ENCODE results near the gene MTAP. TPM values are rescaled to one million over a fixed set of nuclear protein-coding genes. Genes with fewer than 3 reads are reported as not detected.

The MTAP gene
- total and polyA plus RNA-seq, 2 donors (not counting 1 experiment from before 2014, with no cell fraction given) = 9.8 to 38.4 TPM

DNA sequence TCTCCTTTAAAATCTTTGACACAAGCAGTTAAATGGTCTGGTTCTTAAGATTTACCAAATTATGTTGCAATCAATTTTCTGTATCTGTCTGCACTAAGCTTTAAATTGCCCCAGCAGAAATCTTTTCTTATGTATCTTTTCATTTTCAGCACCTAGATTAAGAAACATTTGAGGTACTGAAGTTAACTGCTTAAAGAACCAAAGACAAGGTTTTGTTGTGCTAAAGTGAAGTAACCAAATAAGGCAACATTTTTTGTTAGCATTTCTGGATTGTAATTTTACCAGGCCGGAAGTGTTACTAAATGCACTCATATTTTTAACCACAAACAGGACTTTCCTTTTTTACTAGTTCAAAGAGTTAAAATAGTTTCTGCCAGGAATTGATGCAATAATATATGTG is 24.1 kb upstream of the MTAP start:
- DNase-seq (no peak), ATAC-seq (ENCODE audit: low read depth) (no peak)
- ChIA-PET CTCF (interaction anchor here (2.1 kb wide), 1 partner anchor 10 kb away, joined by 10 read pairs; no protein-coding TSS in a partner anchor), POLR2A (no interaction called here)
- peaks cover 0 to 3% (median 0%) of the 10 kb centered on the region in 4 experiments for H3K27me3 ChIP-seq (replicated peaks in 1 of 4; ENCODE audit: control extremely low read depth in 1 of 4, control insufficient read depth in 3 of 4, insufficient read depth in 4 of 4, low read length in 3 of 4)
- no peak overlapping the region for H2AFZ ChIP-seq (ENCODE audit: insufficient read depth, low read depth, low read length, poor library complexity, severe bottlenecking)
- H3K4me3 ChIP-seq (ENCODE audit: control extremely low read depth in 1 of 5, extremely low read depth in 1 of 5, insufficient read depth in 1 of 5, low read depth in 2 of 5, low read length in 4 of 5) = no peak overlapping the region
- no CpG with 5 or more reads among the region's 1 CpG for WGBS (ENCODE audit: insufficient coverage)
- Mint-ChIP-seq H3K4me1 (no peaks in the 10 kb centered on the region), H3K27me3 (peaks cover 4% of the 10 kb centered on the region), H3K4me3 (no peak overlapping the region), H3K27ac (no peak overlapping the region), H3K9me3 (ENCODE audit: insufficient read depth) (no peaks in the 10 kb centered on the region)
- no peak overlapping the region for H3K9ac ChIP-seq (ENCODE audit: low read length)
- H4K20me1 ChIP-seq (ENCODE audit: control insufficient read depth, insufficient read depth, low read length, poor library complexity, severe bottlenecking) = no peaks in the 10 kb centered on the region
- H3K4me1 ChIP-seq (ENCODE audit: control insufficient read depth in 2 of 2, insufficient read depth in 2 of 2, low read length in 2 of 2) = peaks cover 0 to 7% of the 10 kb centered on the region in 2 donors
- no peaks in the 10 kb centered on the region for H3K79me2 ChIP-seq (ENCODE audit: control insufficient read depth, insufficient read depth, low read length)
- TF ChIP-seq EZH2 (IDR thresholded peaks at IDR 0.05; ENCODE audit: borderline replicate concordance, insufficient read depth, low read depth, low read length, poor library complexity, severe bottlenecking) = no peak
- TF ChIP-seq, protein P1, sequence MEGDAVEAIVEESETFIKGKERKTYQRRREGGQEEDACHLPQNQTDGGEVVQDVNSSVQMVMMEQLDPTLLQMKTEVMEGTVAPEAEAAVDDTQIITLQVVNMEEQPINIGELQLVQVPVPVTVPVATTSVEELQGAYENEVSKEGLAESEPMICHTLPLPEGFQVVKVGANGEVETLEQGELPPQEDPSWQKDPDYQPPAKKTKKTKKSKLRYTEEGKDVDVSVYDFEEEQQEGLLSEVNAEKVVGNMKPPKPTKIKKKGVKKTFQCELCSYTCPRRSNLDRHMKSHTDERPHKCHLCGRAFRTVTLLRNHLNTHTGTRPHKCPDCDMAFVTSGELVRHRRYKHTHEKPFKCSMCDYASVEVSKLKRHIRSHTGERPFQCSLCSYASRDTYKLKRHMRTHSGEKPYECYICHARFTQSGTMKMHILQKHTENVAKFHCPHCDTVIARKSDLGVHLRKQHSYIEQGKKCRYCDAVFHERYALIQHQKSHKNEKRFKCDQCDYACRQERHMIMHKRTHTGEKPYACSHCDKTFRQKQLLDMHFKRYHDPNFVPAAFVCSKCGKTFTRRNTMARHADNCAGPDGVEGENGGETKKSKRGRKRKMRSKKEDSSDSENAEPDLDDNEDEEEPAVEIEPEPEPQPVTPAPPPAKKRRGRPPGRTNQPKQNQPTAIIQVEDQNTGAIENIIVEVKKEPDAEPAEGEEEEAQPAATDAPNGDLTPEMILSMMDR (IDR thresholded peaks at IDR 0.05) = no peak
- H3K27ac ChIP-seq (ENCODE audit: low read length in 2 of 2) = no peak overlapping the region
- intact Hi-C loops (cut with micrococcal nuclease) = no loop called here
- no peaks in the 10 kb centered on the region for H3K36me3 ChIP-seq (replicated peaks in 1 of 2; ENCODE audit: control extremely low read depth in 1 of 2, control insufficient read depth in 1 of 2, extremely low read depth in 1 of 2, insufficient read depth in 2 of 2, low read length in 1 of 2)
- no peaks in the 10 kb centered on the region for H3K9me3 ChIP-seq (ENCODE audit: control extremely low read depth in 1 of 3, control insufficient read depth in 2 of 3, insufficient read depth in 1 of 3, low read length in 2 of 3)
- no peak overlapping the region for H3K4me2 ChIP-seq (replicated peaks; ENCODE audit: low read depth, low read length, poor library complexity, severe bottlenecking)

- Mint-ChIP-seq H3K27me3 (peaks cover 4% of the 10 kb centered on the region), H3K9me3 (ENCODE audit: insufficient read depth) (no peaks in the 10 kb centered on the region), H3K4me1 (no peaks in the 10 kb centered on the region), H3K27ac (no peak overlapping the region), H3K4me3 (no peak overlapping the region)
- peaks cover 0 to under 1% (median 0%) of the 10 kb centered on the region in 4 experiments for H3K27me3 ChIP-seq (replicated peaks in 1 of 4; ENCODE audit: control extremely low read depth in 1 of 4, control insufficient read depth in 3 of 4, insufficient read depth in 4 of 4, low read length in 3 of 4)
- no peak overlapping the region for H2AFZ ChIP-seq (ENCODE audit: insufficient read depth, low read depth, low read length, poor library complexity, severe bottlenecking)
- no peak overlapping the region for H3K27ac ChIP-seq (ENCODE audit: low read length in 2 of 2)
- H3K4me1 ChIP-seq (ENCODE audit: control insufficient read depth in 2 of 2, insufficient read depth in 2 of 2, low read length in 2 of 2) = peaks cover 0 to 7% of the 10 kb centered on the region in 2 donors
- H3K4me2 ChIP-seq (replicated peaks; ENCODE audit: low read depth, low read length, poor library complexity, severe bottlenecking) = no peak overlapping the region
- no peaks in the 10 kb centered on the region for H3K36me3 ChIP-seq (replicated peaks in 1 of 2; ENCODE audit: control extremely low read depth in 1 of 2, control insufficient read depth in 1 of 2, extremely low read depth in 1 of 2, insufficient read depth in 2 of 2, low read length in 1 of 2)
- DNase-seq (no peak), ATAC-seq (ENCODE audit: low read depth) (no peak)
- ChIA-PET CTCF (interaction anchor here (1.8 to 2.1 kb wide), 2 partner anchors 9 to 384 kb away, joined by 5 to 10 read pairs; no protein-coding TSS in a partner anchor), POLR2A (no interaction called here)
- no peak overlapping the region for H3K4me3 ChIP-seq (ENCODE audit: control extremely low read depth in 1 of 5, extremely low read depth in 1 of 5, insufficient read depth in 1 of 5, low read depth in 2 of 5, low read length in 4 of 5)
- intact Hi-C loops (cut with micrococcal nuclease) = no loop called here
- H3K9ac ChIP-seq (ENCODE audit: low read length) = no peak overlapping the region
- WGBS (ENCODE audit: insufficient coverage) = no CpG with 5 or more reads among the region's 2 CpGs
- H4K20me1 ChIP-seq (ENCODE audit: control insufficient read depth, insufficient read depth, low read length, poor library complexity, severe bottlenecking) = no peaks in the 10 kb centered on the region
- no peaks in the 10 kb centered on the region for H3K79me2 ChIP-seq (ENCODE audit: control insufficient read depth, insufficient read depth, low read length)
- H3K9me3 ChIP-seq (ENCODE audit: control extremely low read depth in 1 of 3, control insufficient read depth in 2 of 3, insufficient read depth in 1 of 3, low read length in 2 of 3) = no peaks in the 10 kb centered on the region
- TF ChIP-seq EZH2 (IDR thresholded peaks at IDR 0.05; ENCODE audit: borderline replicate concordance, insufficient read depth, low read depth, low read length, poor library complexity, severe bottlenecking) = no peak
- TF ChIP-seq, protein P1 (IDR thresholded peaks at IDR 0.05) = no peak
Measured at GRCh38 chr9:21779397-21779796, 23.0 kb upstream of the MTAP start.

Data from B cell (primary cell).